ENCODE data around the gene TGFBR3L. TPM values are rescaled to one million over a fixed set of nuclear protein-coding genes. Genes with fewer than 3 reads are reported as not detected.

Gene TGFBR3L
- polyA plus RNA-seq, 4 donors: 0.38 to 1.3 (median 1.0) TPM

GRCh38 chr19:7903244-7904073, 11.2 kb upstream of the TGFBR3L start, which contains the start of gene MAP2K7:
TSS of gene MAP2K7 (plus strand) at chr19:7903877. CDS start at chr19:7903945, 68 bp downstream.
- DNase-seq (ENCODE audit: low read depth in 4 of 4, low spot score in 2 of 4): peak; percentile 97 to 100 (median 99)

- no peak for DNase-seq (ENCODE audit: low read depth in 4 of 4, low spot score in 2 of 4)
Measured at GRCh38 chr19:7904074-7905020, 10.3 kb upstream of the TGFBR3L start.

- no peak for DNase-seq (ENCODE audit: low read depth in 4 of 4, low spot score in 2 of 4)
Measured at GRCh38 chr19:7905268-7905667, 9.4 kb upstream of the TGFBR3L start.

- DNase-seq (ENCODE audit: low read depth in 4 of 4, low spot score in 2 of 4): no peak
Measured at GRCh38 chr19:7905859-7906258, 8.8 kb upstream of the TGFBR3L start.

- DNase-seq (ENCODE audit: low read depth in 4 of 4, low spot score in 2 of 4): no peak
Measured at GRCh38 chr19:7907122-7907521, 7.5 kb upstream of the TGFBR3L start.

GRCh38 chr19:7907544-7907943, 7.1 kb upstream of the TGFBR3L start:
- DNase-seq (ENCODE audit: low read depth in 4 of 4, low spot score in 2 of 4): no peak

- no peak for DNase-seq (ENCODE audit: low read depth in 4 of 4, low spot score in 2 of 4)
Measured at GRCh38 chr19:7908078-7908699, 6.4 kb upstream of the TGFBR3L start.

GRCh38 chr19:7908742-7909461, 5.7 kb upstream of the TGFBR3L start:
- DNase-seq (ENCODE audit: low read depth in 4 of 4, low spot score in 2 of 4): no peak

- no peak for DNase-seq (ENCODE audit: low read depth in 4 of 4, low spot score in 2 of 4)
Measured at GRCh38 chr19:7909471-7910067, 5.1 kb upstream of the TGFBR3L start.

- DNase-seq (ENCODE audit: low read depth in 4 of 4, low spot score in 2 of 4): no peak
Measured at GRCh38 chr19:7910321-7911161, 4.1 kb upstream of the TGFBR3L start.

- DNase-seq (ENCODE audit: low read depth in 4 of 4, low spot score in 2 of 4): no peak
Measured at GRCh38 chr19:7911508-7912143, 3.0 kb upstream of the TGFBR3L start.

- DNase-seq (ENCODE audit: low read depth in 4 of 4, low spot score in 2 of 4): no peak
Measured at GRCh38 chr19:7912144-7912696, 2.4 kb upstream of the TGFBR3L start.

GRCh38 chr19:7912697-7913564, 1.7 kb upstream of the TGFBR3L start:
- DNase-seq (ENCODE audit: low read depth in 4 of 4, low spot score in 2 of 4): no peak

GRCh38 chr19:7913652-7914051, 978 bp upstream of the TGFBR3L start:
- no peak for DNase-seq (ENCODE audit: low read depth in 4 of 4, low spot score in 2 of 4)

GRCh38 chr19:7914099-7914498, 531 bp upstream of the TGFBR3L start:
- DNase-seq (ENCODE audit: low read depth in 4 of 4, low spot score in 2 of 4): no peak

GRCh38 chr19:7915250-7916102, 846 bp downstream of the TGFBR3L start:
- DNase-seq (ENCODE audit: low read depth in 4 of 4, low spot score in 2 of 4): no peak

All from left renal cortex interstitium (tissue), 4 donors.